Liver (tissue), 9 donors: ENCODE data around the gene CALHM5. TPM values are rescaled to one million over a fixed set of nuclear protein-coding genes. Genes with fewer than 3 reads are reported as not detected.
A peak's percentile ranks its signal among the peaks of the same experiment; 100 is the strongest.

Source experiments
- DNase-seq: peaks from one replicate; pipeline ENCODE4 v3.0.0-alpha.2; 2017; ENCODE audit warnings: low spot score
- H3K27ac ChIP-seq, 2 donors: one replicate each; pipeline ENCODE4 v1.7.0; 2013; ENCODE audit warnings: inconsistent platforms in 2 of 2, low read length in 2 of 2, control low read depth in 1 of 2, low read depth in 1 of 2, mild to moderate bottlenecking in 1 of 2
- H3K27me3 ChIP-seq, 4 donors: one replicate each; pipeline versions ENCODE4 v1.6.1 to v1.7.0; 2013; ENCODE audit warnings: low read length in 3 of 4, inconsistent platforms in 1 of 4, mild to moderate bottlenecking in 1 of 4, moderate library complexity in 1 of 4; ENCODE audit not compliant: control insufficient read depth in 4 of 4, insufficient read depth in 4 of 4
- H3K36me3 ChIP-seq, 4 donors: one replicate each; pipeline versions ENCODE4 v1.6.1 to v1.7.0; 2013; ENCODE audit warnings: low read length in 3 of 4, mild to moderate bottlenecking in 3 of 4, low read depth in 1 of 4, moderate library complexity in 1 of 4; ENCODE audit not compliant: control insufficient read depth in 4 of 4, insufficient read depth in 3 of 4
- H3K4me1 ChIP-seq, 4 donors: one replicate each; pipeline versions ENCODE4 v1.6.1 to v1.7.0; 2013; ENCODE audit warnings: low read length in 3 of 4, mild to moderate bottlenecking in 3 of 4, moderate library complexity in 1 of 4; ENCODE audit not compliant: control insufficient read depth in 4 of 4, insufficient read depth in 4 of 4
- H3K4me3 ChIP-seq, 3 donors: one replicate each; pipeline versions ENCODE4 v1.6.1 to v1.7.0; 2013; ENCODE audit warnings: low read length in 3 of 3, control low read depth in 1 of 3, low read depth in 1 of 3, mild to moderate bottlenecking in 1 of 3
- H3K9ac ChIP-seq, 2 donors: one replicate each; pipeline ENCODE4 v1.7.0; 2013; ENCODE audit warnings: low read length in 2 of 2, mild to moderate bottlenecking in 2 of 2, moderate library complexity in 2 of 2, control low read depth in 1 of 2, low read depth in 1 of 2
- H3K9me3 ChIP-seq, 4 donors: one replicate each; pipeline versions ENCODE4 v1.6.1 to v1.7.0; 2013; ENCODE audit warnings: low read length in 3 of 4; ENCODE audit not compliant: control insufficient read depth in 4 of 4
- HNF4G ChIP-seq: IDR thresholded peaks from 2 replicates; pipeline ENCODE4 v1.6.1; 2016; ENCODE audit warnings: antibody characterized with exemption
- RXRA ChIP-seq, 2 donors: IDR thresholded peaks; 2 replicates each; pipeline ENCODE4 v1.6.1; 2017 to 2018; ENCODE audit warnings: antibody characterized with exemption in 2 of 2, mild to moderate bottlenecking in 1 of 2
- SP1 ChIP-seq: IDR thresholded peaks from 2 replicates; pipeline ENCODE4 v1.6.1; 2018; ENCODE audit warnings: antibody characterized with exemption, mild to moderate bottlenecking
- WGBS: extraction: QIAGEN DNeasy Blood & Tissue Kit; methylation state at CpG from one replicate; pipeline ENCODE4 v1.1.7; 2013; 5-methylcytosine and 5-hydroxymethylcytosine counted together
- polyA plus RNA-seq, 2 donors: library from polyadenylated mRNA; stranded (reverse) in 1 of 2; unstranded in 1 of 2; fragments of 200-250 nt in 1 of 2; fragments of >200 nt in 1 of 2; fragmentation: Nextera tagmentation in 1 of 2; extraction: Ambion mirVana in 1 of 2; gene quantifications; one replicate each; pipeline versions ENCODE4 v1.2.1 to v1.2.3, GENCODE V29; 2013 to 2015
- total RNA-seq, 2 donors: library from RNA; depleted of rRNA; stranded (reverse); fragments of >200 nt; gene quantifications; one replicate each; pipeline ENCODE4 v1.2.3, GENCODE V29; 2014
- TF ChIP-seq, protein P1 (sequence below): IDR thresholded peaks from 2 replicates; pipeline ENCODE4 v1.6.1; 2016; ENCODE audit warnings: antibody characterized with exemption
- TF ChIP-seq, protein P2 (sequence below): fragments of 150-350 bp; IDR thresholded peaks from 2 replicates; pipeline ENCODE4 v1.5.1; 2017; ENCODE audit warnings: improper control_type of control experiment, low read depth, low read length; ENCODE audit not compliant: missing input control
- TF ChIP-seq, protein P3 (sequence below): IDR thresholded peaks from 2 replicates; pipeline ENCODE4 v1.6.1; 2016; ENCODE audit warnings: antibody characterized with exemption, mild to moderate bottlenecking
- donor health status: healthy.
- donor health status: healthy.
- donor health status: healthy.
- donor health status: healthy.
- donor health status: healthy.

The CALHM5 gene
- total and polyA plus RNA-seq, 4 donors: 0.07 to 0.59 (median 0.45) TPM

DNA sequence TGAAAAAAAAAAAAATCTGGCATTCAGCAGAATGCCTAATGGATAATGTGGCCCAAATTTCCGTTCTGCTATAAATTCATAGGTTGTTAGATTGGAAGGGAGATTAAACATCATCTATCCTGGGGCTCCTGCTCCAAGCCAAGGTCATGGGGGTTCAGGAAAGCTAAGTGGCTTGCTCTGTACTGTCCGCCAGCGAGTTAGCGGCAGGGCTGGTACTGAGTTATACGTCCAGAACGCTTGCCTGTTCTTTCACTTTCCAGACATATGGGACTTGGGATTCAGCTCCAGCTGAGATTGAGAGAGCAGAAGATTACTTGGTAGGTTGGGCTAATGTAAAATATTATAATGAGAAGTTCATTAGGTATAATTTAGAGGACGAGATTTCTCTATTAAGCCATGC lies 60.7 kb downstream of the CALHM5 start:
- Histone ChIP-seq H3K27ac (peak overlapping the region; percentile 83 to 87), H3K9me3 (no peaks in the 10 kb centered on the region), H3K36me3 (peaks cover 0 to 2% (median under 1%) of the 10 kb centered on the region in 4 donors), H3K4me1 (peaks cover 0 to 22% (median 16%) of the 10 kb centered on the region in 4 donors), H3K27me3 (no peaks in the 10 kb centered on the region), H3K4me3 (peak overlapping the region; percentile 72 to 99 (median 96)), H3K9ac (peak overlapping the region; percentile 96 to 98)
- 2% methylated on average over 7 of the region's 7 CpGs for WGBS
- peak; percentile 12 to 13 for TF ChIP-seq RXRA (IDR thresholded peaks at IDR 0.05)
- TF ChIP-seq, protein P1, sequence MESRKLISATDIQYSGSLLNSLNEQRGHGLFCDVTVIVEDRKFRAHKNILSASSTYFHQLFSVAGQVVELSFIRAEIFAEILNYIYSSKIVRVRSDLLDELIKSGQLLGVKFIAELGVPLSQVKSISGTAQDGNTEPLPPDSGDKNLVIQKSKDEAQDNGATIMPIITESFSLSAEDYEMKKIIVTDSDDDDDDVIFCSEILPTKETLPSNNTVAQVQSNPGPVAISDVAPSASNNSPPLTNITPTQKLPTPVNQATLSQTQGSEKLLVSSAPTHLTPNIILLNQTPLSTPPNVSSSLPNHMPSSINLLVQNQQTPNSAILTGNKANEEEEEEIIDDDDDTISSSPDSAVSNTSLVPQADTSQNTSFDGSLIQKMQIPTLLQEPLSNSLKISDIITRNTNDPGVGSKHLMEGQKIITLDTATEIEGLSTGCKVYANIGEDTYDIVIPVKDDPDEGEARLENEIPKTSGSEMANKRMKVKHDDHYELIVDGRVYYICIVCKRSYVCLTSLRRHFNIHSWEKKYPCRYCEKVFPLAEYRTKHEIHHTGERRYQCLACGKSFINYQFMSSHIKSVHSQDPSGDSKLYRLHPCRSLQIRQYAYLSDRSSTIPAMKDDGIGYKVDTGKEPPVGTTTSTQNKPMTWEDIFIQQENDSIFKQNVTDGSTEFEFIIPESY: no peak
- TF ChIP-seq, protein P2, sequence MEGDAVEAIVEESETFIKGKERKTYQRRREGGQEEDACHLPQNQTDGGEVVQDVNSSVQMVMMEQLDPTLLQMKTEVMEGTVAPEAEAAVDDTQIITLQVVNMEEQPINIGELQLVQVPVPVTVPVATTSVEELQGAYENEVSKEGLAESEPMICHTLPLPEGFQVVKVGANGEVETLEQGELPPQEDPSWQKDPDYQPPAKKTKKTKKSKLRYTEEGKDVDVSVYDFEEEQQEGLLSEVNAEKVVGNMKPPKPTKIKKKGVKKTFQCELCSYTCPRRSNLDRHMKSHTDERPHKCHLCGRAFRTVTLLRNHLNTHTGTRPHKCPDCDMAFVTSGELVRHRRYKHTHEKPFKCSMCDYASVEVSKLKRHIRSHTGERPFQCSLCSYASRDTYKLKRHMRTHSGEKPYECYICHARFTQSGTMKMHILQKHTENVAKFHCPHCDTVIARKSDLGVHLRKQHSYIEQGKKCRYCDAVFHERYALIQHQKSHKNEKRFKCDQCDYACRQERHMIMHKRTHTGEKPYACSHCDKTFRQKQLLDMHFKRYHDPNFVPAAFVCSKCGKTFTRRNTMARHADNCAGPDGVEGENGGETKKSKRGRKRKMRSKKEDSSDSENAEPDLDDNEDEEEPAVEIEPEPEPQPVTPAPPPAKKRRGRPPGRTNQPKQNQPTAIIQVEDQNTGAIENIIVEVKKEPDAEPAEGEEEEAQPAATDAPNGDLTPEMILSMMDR: no peak
- TF ChIP-seq, protein P3, sequence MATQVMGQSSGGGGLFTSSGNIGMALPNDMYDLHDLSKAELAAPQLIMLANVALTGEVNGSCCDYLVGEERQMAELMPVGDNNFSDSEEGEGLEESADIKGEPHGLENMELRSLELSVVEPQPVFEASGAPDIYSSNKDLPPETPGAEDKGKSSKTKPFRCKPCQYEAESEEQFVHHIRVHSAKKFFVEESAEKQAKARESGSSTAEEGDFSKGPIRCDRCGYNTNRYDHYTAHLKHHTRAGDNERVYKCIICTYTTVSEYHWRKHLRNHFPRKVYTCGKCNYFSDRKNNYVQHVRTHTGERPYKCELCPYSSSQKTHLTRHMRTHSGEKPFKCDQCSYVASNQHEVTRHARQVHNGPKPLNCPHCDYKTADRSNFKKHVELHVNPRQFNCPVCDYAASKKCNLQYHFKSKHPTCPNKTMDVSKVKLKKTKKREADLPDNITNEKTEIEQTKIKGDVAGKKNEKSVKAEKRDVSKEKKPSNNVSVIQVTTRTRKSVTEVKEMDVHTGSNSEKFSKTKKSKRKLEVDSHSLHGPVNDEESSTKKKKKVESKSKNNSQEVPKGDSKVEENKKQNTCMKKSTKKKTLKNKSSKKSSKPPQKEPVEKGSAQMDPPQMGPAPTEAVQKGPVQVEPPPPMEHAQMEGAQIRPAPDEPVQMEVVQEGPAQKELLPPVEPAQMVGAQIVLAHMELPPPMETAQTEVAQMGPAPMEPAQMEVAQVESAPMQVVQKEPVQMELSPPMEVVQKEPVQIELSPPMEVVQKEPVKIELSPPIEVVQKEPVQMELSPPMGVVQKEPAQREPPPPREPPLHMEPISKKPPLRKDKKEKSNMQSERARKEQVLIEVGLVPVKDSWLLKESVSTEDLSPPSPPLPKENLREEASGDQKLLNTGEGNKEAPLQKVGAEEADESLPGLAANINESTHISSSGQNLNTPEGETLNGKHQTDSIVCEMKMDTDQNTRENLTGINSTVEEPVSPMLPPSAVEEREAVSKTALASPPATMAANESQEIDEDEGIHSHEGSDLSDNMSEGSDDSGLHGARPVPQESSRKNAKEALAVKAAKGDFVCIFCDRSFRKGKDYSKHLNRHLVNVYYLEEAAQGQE: no peak
- TF ChIP-seq HNF4G: no peak
- TF ChIP-seq SP1: no peak
- no peak for DNase-seq

Other genes starting within 250 kb of the CALHM5 start
- gene TSPYL1, start 231.7 kb upstream of the CALHM5 start, total RNA-seq: 10 to 100 TPM; 29.6 to 39.8 TPM
- gene TSPYL1, start 231.7 kb upstream of the CALHM5 start, polyA plus RNA-seq: 10 to 100 TPM; 25.1 to 30.8 TPM
- 10 to 100 TPM; 13.0 to 22.8 TPM for gene DSE, start 140.7 kb upstream of the CALHM5 start, total RNA-seq
- gene DSE, start 140.7 kb upstream of the CALHM5 start, polyA plus RNA-seq: 1 to 10 TPM; 5.5 to 6.1 TPM
- 10 to 100 TPM in 1 of 2 donors, 1 to 10 TPM in 1; 2.0 to 22.4 TPM for gene CALHM6, start 50.3 kb upstream of the CALHM5 start, total RNA-seq
- 1 to 10 TPM; 5.2 to 7.3 TPM for gene CALHM6, start 50.3 kb upstream of the CALHM5 start, polyA plus RNA-seq
- under 1 TPM; 0.08 to 0.19 TPM for gene TRAPPC3L, start 34.0 kb downstream of the CALHM5 start, total RNA-seq
- gene TRAPPC3L, start 34.0 kb downstream of the CALHM5 start, polyA plus RNA-seq: under 1 TPM; 0.14 to 0.21 TPM
- gene CALHM4, start 42.1 kb downstream of the CALHM5 start, total RNA-seq: not detected
- not detected for gene CALHM4, start 42.1 kb downstream of the CALHM5 start, polyA plus RNA-seq
- gene RWDD1, start 59.9 kb downstream of the CALHM5 start, total RNA-seq: 1 to 10 TPM; 7.0 to 7.3 TPM
- 10 to 100 TPM; 14.4 to 52.7 TPM for gene RWDD1, start 59.9 kb downstream of the CALHM5 start, polyA plus RNA-seq
- under 1 TPM in 1 of 2 donors, not detected in 1; 0.50 TPM for gene RSPH4A, start 104.8 kb downstream of the CALHM5 start, total RNA-seq
- under 1 TPM; 0.06 to 0.10 TPM for gene RSPH4A, start 104.8 kb downstream of the CALHM5 start, polyA plus RNA-seq
- 10 to 100 TPM in 1 of 2 donors, 1 to 10 TPM in 1; 6.9 to 11.0 TPM for gene ZUP1, start 157.1 kb downstream of the CALHM5 start, total RNA-seq
- gene ZUP1, start 157.1 kb downstream of the CALHM5 start, polyA plus RNA-seq: 1 to 10 TPM; 2.6 to 4.8 TPM
- gene KPNA5, start 169.6 kb downstream of the CALHM5 start, total RNA-seq: 1 to 10 TPM; 3.3 to 3.6 TPM
- 1 to 10 TPM in 1 of 2 donors, under 1 TPM in 1; 0.63 to 1.3 TPM for gene KPNA5, start 169.6 kb downstream of the CALHM5 start, polyA plus RNA-seq